ENCODE data around the gene PXN. TPM values are rescaled to one million over a fixed set of nuclear protein-coding genes. Genes with fewer than 3 reads are reported as not detected.

PXN gene
- total RNA-seq, 4 donors from 2014 or later: 37.2 to 63.7 (median 51.6) TPM

GRCh38 chr12:120264904-120265472 lies 542 bp downstream of the PXN start:
- H3K4me1 ChIP-seq: peaks cover 57% of the 10 kb centered on the region
- no peaks in the 10 kb centered on the region for H3K9me3 ChIP-seq
- DNase-seq (ENCODE audit: low spot score in 2 of 2): peak in 1 of 2 donors; percentile 80
- no peaks in the 10 kb centered on the region for H3K27me3 ChIP-seq
- H3K27ac ChIP-seq: peak overlapping the region; percentile 85
- under 1% methylated on average over 13 of the region's 29 CpGs for WGBS
- TF ChIP-seq CTCF (IDR thresholded peaks at IDR 0.05): no peak
- peak overlapping the region; percentile 74 for H3K4me3 ChIP-seq
- no peaks in the 10 kb centered on the region for H3K36me3 ChIP-seq

GRCh38 chr12:120264086-120264903 lies 1.2 kb downstream of the PXN start:
- TF ChIP-seq EP300 (IDR thresholded peaks at IDR 0.05) (no peak), POLR2A (IDR thresholded peaks at IDR 0.05) (no peak), POLR2AphosphoS5 (IDR thresholded peaks at IDR 0.05) (no peak), CTCF (IDR thresholded peaks at IDR 0.05) (no peak)
- H3K27me3 ChIP-seq: no peaks in the 10 kb centered on the region
- H3K36me3 ChIP-seq: no peaks in the 10 kb centered on the region
- peaks cover 64% of the 10 kb centered on the region for H3K4me1 ChIP-seq
- H3K4me3 ChIP-seq: peak overlapping the region; percentile 74
- no peaks in the 10 kb centered on the region for H3K9me3 ChIP-seq
- no peak for DNase-seq (ENCODE audit: low spot score in 2 of 2)
- WGBS: 24% methylated on average over 11 of the region's 15 CpGs
- peak overlapping the region; percentile 85 for H3K27ac ChIP-seq

- H3K9me3 ChIP-seq: no peaks in the 10 kb centered on the region
- H3K4me1 ChIP-seq: peaks cover 70% of the 10 kb centered on the region
- H3K27me3 ChIP-seq: no peaks in the 10 kb centered on the region
- TF ChIP-seq POLR2A (IDR thresholded peaks at IDR 0.05): no peak
- no peak for TF ChIP-seq CTCF (IDR thresholded peaks at IDR 0.05)
- TF ChIP-seq EP300 (IDR thresholded peaks at IDR 0.05): no peak
- TF ChIP-seq POLR2AphosphoS5 (IDR thresholded peaks at IDR 0.05): no peak
- H3K27ac ChIP-seq: peak overlapping the region; percentile 85
- 11% methylated on average over 5 of the region's 5 CpGs for whole genome bisulfite sequencing
- DNase-seq (ENCODE audit: low spot score in 2 of 2): no peak
- H3K36me3 ChIP-seq: no peaks in the 10 kb centered on the region
- peak overlapping the region; percentile 74 for H3K4me3 ChIP-seq
Observed at GRCh38 chr12:120263748-120264085, 1.8 kb downstream of the PXN start.

- peak overlapping the region; percentile 74 for H3K4me3 ChIP-seq
- WGBS: 39% methylated on average over 14 of the region's 15 CpGs
- no peaks in the 10 kb centered on the region for H3K27me3 ChIP-seq
- peak overlapping the region; percentile 85 for H3K27ac ChIP-seq
- DNase-seq (ENCODE audit: low spot score in 2 of 2): no peak
- no peaks in the 10 kb centered on the region for H3K9me3 ChIP-seq
- H3K4me1 ChIP-seq: peaks cover 76% of the 10 kb centered on the region
- H3K36me3 ChIP-seq: no peaks in the 10 kb centered on the region
- no peak for TF ChIP-seq POLR2A (IDR thresholded peaks at IDR 0.05)
- TF ChIP-seq EP300 (IDR thresholded peaks at IDR 0.05): no peak
Observed at GRCh38 chr12:120262852-120263747, 2.4 kb downstream of the PXN start.

GRCh38 chr12:120261951-120262851 lies 3.3 kb downstream of the PXN start:
- peaks cover 85% of the 10 kb centered on the region for H3K4me1 ChIP-seq
- DNase-seq (ENCODE audit: low spot score in 2 of 2): no peak

More at GRCh38 chr12:120261951-120262851, 3.3 kb downstream of the PXN start:
- WGBS: 31% methylated on average over 7 of the region's 10 CpGs
- H3K27me3 ChIP-seq: no peaks in the 10 kb centered on the region
- TF ChIP-seq POLR2AphosphoS5 (IDR thresholded peaks at IDR 0.05) (no peak), EP300 (IDR thresholded peaks at IDR 0.05) (no peak), CTCF (IDR thresholded peaks at IDR 0.05) (no peak), POLR2A (IDR thresholded peaks at IDR 0.05) (no peak)
- H3K4me3 ChIP-seq: peak overlapping the region; percentile 74
- no peaks in the 10 kb centered on the region for H3K9me3 ChIP-seq
- no peaks in the 10 kb centered on the region for H3K36me3 ChIP-seq
- peak overlapping the region; percentile 85 for H3K27ac ChIP-seq

All from suprapubic skin (tissue), 4 donors.